Stomach (tissue), 4 donors: Measurements from ENCODE around the gene ABCA8.

Experiments
- CTCF ChIP-seq, 7 experiments: fragments of 450-650 bp in 4 of 7; fragments of 200-600 bp in 3 of 7; sonication (generic) in 3 of 7; IDR thresholded peaks; one replicate each; pipeline ENCODE4 v1.5.1; 2016 to 2019; ENCODE audit warnings: antibody characterized with exemption in 7 of 7, control low read depth in 2 of 7, mild to moderate bottlenecking in 1 of 7
- EP300 ChIP-seq: sonication (generic); formaldehyde crosslinking; IDR thresholded peaks from one replicate; pipeline ENCODE4 v1.6.1; 2017; ENCODE audit warnings: antibody characterized with exemption
- POLR2A ChIP-seq, 4 donors: fragments of 450-650 bp; IDR thresholded peaks; one replicate each; pipeline ENCODE4 v1.6.1; 2016; ENCODE audit warnings: antibody characterized with exemption in 4 of 4, control low read depth in 2 of 4, mild to moderate bottlenecking in 1 of 4, moderate library complexity in 1 of 4
- POLR2AphosphoS5 ChIP-seq, 3 donors: sonication (generic); formaldehyde crosslinking; IDR thresholded peaks; one replicate each; pipeline ENCODE4 v1.6.1; 2016; ENCODE audit warnings: antibody characterized with exemption in 3 of 3

DNA sequence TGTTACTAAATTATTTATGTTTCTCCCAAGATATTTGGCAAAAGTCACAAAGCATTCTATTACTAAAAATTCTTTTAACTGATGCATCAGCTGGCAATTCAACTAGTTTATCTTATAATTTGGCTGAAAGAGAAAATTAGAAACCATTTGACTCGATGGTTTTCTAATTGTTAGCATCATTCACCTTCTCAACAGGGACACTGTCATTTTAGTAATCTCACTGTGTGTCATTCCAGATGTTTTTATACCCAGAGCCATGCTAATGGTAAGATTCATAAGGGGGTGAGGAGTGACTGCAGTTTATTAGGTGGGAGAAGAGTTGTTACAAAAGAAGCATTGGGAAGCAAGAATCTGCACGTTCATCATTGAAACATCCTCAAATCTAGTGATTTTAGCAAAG, 124.9 kb downstream of the ABCA8 start:
- TF ChIP-seq CTCF (IDR thresholded peaks at IDR 0.05) (no peak), POLR2A (IDR thresholded peaks at IDR 0.05) (no peak), POLR2AphosphoS5 (IDR thresholded peaks at IDR 0.05) (no peak), EP300 (no peak)
